Common myeloid progenitor, CD34-positive (primary cell): ENCODE measurements around the gene BACH1. TPM values are rescaled to one million over a fixed set of nuclear protein-coding genes. Genes with fewer than 3 reads are reported as not detected.
"Not testable (repeated sequence)": the region's sequence is repeated elsewhere in the genome, so short reads cannot be mapped to it uniquely, and the experiment has no call there.

Experiments
- CTCF ChIA-PET: fragments of 350-600 bp; sonication (Branson Sonifier 250); formaldehyde crosslinking; loops from one replicate; lab custom pipeline; 2021; ENCODE audit warnings: antibody characterized with exemption; lab: Charles Lee
- POLR2A ChIA-PET: fragments of 350-600 bp; sonication (Branson Sonifier 250); formaldehyde crosslinking; loops from one replicate; lab custom pipeline; 2021; ENCODE audit warnings: antibody characterized with exemption; lab: Charles Lee
- DNase-seq, 3 donors: peaks; one replicate each; pipeline versions ENCODE4 v3.0.0 to v3.0.0-alpha.2; 2013
- H3K27ac ChIP-seq, 2 experiments: 1 replicate in 1 of 2; 2 replicates in 1 of 2; pipeline ENCODE4 v1.7.0; 2013; ENCODE audit warnings: inconsistent platforms in 2 of 2, low read length in 2 of 2, mild to moderate bottlenecking in 2 of 2, low read depth in 1 of 2, moderate library complexity in 1 of 2; ENCODE audit not compliant: severe bottlenecking in 2 of 2, insufficient read depth in 1 of 2, poor library complexity in 1 of 2
- H3K27me3 ChIP-seq, 5 experiments: replicated peaks in 2 of 5; 1 replicate in 3 of 5; 2 replicates in 2 of 5; pipeline versions ENCODE4 v1.6.1 to v1.7.0; 2013; ENCODE audit warnings: low read length in 4 of 5, mild to moderate bottlenecking in 2 of 5, moderate library complexity in 2 of 5, inconsistent platforms in 1 of 5; ENCODE audit not compliant: insufficient read depth in 5 of 5, control insufficient read depth in 4 of 5
- H3K36me3 ChIP-seq, 4 experiments: 1 replicate in 2 of 4; 2 replicates in 2 of 4; pipeline versions ENCODE4 v1.6.1 to v1.7.0; 2013; ENCODE audit warnings: low read length in 3 of 4, control low read depth in 1 of 4, mild to moderate bottlenecking in 1 of 4; ENCODE audit not compliant: control insufficient read depth in 4 of 4, insufficient read depth in 4 of 4
- H3K4me1 ChIP-seq, 4 experiments: 1 replicate in 3 of 4; 2 replicates in 1 of 4; pipeline versions ENCODE4 v1.6.1 to v1.7.1; 2013; ENCODE audit warnings: low read length in 3 of 4, mild to moderate bottlenecking in 3 of 4, control low read depth in 1 of 4, inconsistent platforms in 1 of 4, moderate library complexity in 1 of 4; ENCODE audit not compliant: control insufficient read depth in 4 of 4, insufficient read depth in 4 of 4; ENCODE audit errors: control extremely low read depth in 1 of 4
- H3K4me3 ChIP-seq, 7 experiments: 1 replicate in 4 of 7; 2 replicates in 3 of 7; pipeline versions ENCODE4 v1.5.1 to v1.7.0; 2013; ENCODE audit warnings: mild to moderate bottlenecking in 7 of 7, low read length in 6 of 7, moderate library complexity in 6 of 7, inconsistent platforms in 2 of 7, low read depth in 2 of 7, control low read depth in 1 of 7; ENCODE audit not compliant: insufficient read depth in 4 of 7, control insufficient read depth in 1 of 7; ENCODE audit errors: extremely low read depth in 1 of 7
- H3K9me3 ChIP-seq, 5 experiments: 1 replicate in 4 of 5; 2 replicates in 1 of 5; pipeline versions ENCODE4 v1.6.1 to v1.7.1; 2013; ENCODE audit warnings: low read length in 4 of 5, mild to moderate bottlenecking in 2 of 5, inconsistent platforms in 1 of 5, low read depth in 1 of 5, moderate library complexity in 1 of 5; ENCODE audit not compliant: control insufficient read depth in 4 of 5, insufficient read depth in 2 of 5; ENCODE audit errors: control extremely low read depth in 1 of 5
- WGBS: methylation state at CpG from one replicate; pipeline ENCODE4 v1.1.5; 2013; ENCODE audit not compliant: insufficient coverage; 5-methylcytosine and 5-hydroxymethylcytosine counted together
- polyA plus RNA-seq: library from polyadenylated mRNA; unstranded; fragments of 120-200 nt; gene quantifications from one replicate; pipeline ENCODE4 v1.2.1, GENCODE V29; 2013

Gene BACH1
- polyA plus RNA-seq: 31.0 TPM

- H3K4me3 ChIP-seq: peak within 1 kb of the TSS; percentile 54 to 96 (median 83)
- no peaks in the 10 kb centered on the region for H3K36me3 ChIP-seq
- no peaks in the 10 kb centered on the region for H3K9me3 ChIP-seq
- ChIA-PET POLR2A (interaction anchor here (0.8 to 1.5 kb wide), 3 partner anchors 9 to 225 kb away, joined by 3 to 4 read pairs (median 3); partner anchors contain the start of gene CCT8), CTCF (interaction anchor here (0.8 to 3.2 kb wide), 13 partner anchors 9 to 208 kb away, joined by 3 to 16 read pairs (median 3); no protein-coding TSS in a partner anchor)
- peak; percentile 89 to 95 (median 95) for DNase-seq
- WGBS: 4% methylated on average over 43 of the region's 87 CpGs
- H3K27me3 ChIP-seq: no peaks in the 10 kb centered on the region
- peaks cover 23 to 37% (median 32%) of the 10 kb centered on the region in 4 experiments for H3K4me1 ChIP-seq
- H3K27ac ChIP-seq: peak within 1 kb of the TSS; percentile 76 to 79
Observed at GRCh38 chr21:29298348-29299045, at the start of gene BACH1. Gene BACH1 (plus strand): TSS chr21:29298922. CDS start chr21:29321281, 22,359 bp downstream.

DNA sequence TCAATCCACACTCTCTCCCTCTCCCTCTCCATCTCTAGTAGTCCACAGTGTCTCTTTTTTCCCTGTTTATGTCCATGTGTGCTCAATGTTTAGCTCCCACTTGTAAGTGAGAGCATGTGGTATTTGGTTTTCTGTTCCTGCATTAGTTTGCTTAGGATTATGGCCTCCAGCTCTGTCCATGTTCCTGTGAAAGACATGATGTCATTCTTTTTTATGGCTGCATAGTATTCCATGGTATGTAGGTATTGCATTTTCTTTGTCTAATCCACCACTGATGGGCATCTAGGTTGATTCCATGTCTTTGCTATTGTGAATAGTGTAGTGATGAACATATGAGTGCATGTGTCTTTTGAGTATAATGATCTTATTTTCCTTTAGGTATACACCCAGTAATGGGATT lies 49.4 kb upstream of the BACH1 start:
- H3K27me3 ChIP-seq, H3K9me3 ChIP-seq, DNase-seq, H3K4me3 ChIP-seq, H3K27ac ChIP-seq, H3K36me3 ChIP-seq, POLR2A ChIA-PET: not testable (repeated sequence)
- H3K4me1 ChIP-seq: peaks cover 0 to 12% (median 0%) of the 10 kb centered on the region in 4 experiments
- CTCF ChIA-PET: interaction anchor here (1.5 kb wide), 1 partner anchor 15 kb away, joined by 6 read pairs; no protein-coding TSS in a partner anchor

- H3K36me3 ChIP-seq: no peaks in the 10 kb centered on the region
- ChIA-PET CTCF (interaction anchor here (0.7 kb wide), 1 partner anchor 88 kb away, joined by 3 read pairs; no protein-coding TSS in a partner anchor), POLR2A (no interaction called here)
- H3K27me3 ChIP-seq: no peaks in the 10 kb centered on the region
- DNase-seq: no peak
- H3K4me1 ChIP-seq: peaks cover 0 to 2% (median under 1%) of the 10 kb centered on the region in 4 experiments
- WGBS: 98% methylated on average over 5 of the region's 5 CpGs
- H3K4me3 ChIP-seq: no peak overlapping the region
- peaks cover 2 to 12% (median 5%) of the 10 kb centered on the region in 5 experiments for H3K9me3 ChIP-seq
- no peak overlapping the region for H3K27ac ChIP-seq
Observed at GRCh38 chr21:29250636-29251035, 48.1 kb upstream of the BACH1 start.

GRCh38 chr21:29253861-29254260 lies 44.9 kb upstream of the BACH1 start:
- H3K9me3 ChIP-seq: peaks cover 2 to 12% (median 5%) of the 10 kb centered on the region in 5 experiments
- H3K36me3 ChIP-seq, H3K4me3 ChIP-seq, DNase-seq, CTCF ChIA-PET, POLR2A ChIA-PET, H3K27me3 ChIP-seq, H3K27ac ChIP-seq: not testable (repeated sequence)
- peaks cover 0 to 13% (median 7%) of the 10 kb centered on the region in 4 experiments for H3K4me1 ChIP-seq

GRCh38 chr21:29254550-29254949 lies 44.2 kb upstream of the BACH1 start:
- Histone ChIP-seq H3K4me1 (peaks cover 0 to 13% (median 7%) of the 10 kb centered on the region in 4 experiments), H3K4me3 (no peak overlapping the region), H3K9me3 (peaks cover 2 to 12% (median 5%) of the 10 kb centered on the region in 5 experiments), H3K36me3 (no peaks in the 10 kb centered on the region), H3K27ac (no peak overlapping the region), H3K27me3 (no peaks in the 10 kb centered on the region)
- POLR2A ChIA-PET: interaction anchor here (0.6 kb wide), 1 partner anchor 23 kb away, joined by 3 read pairs; no protein-coding TSS in a partner anchor
- no CpG with 5 or more reads among the region's 1 CpG for WGBS
- DNase-seq: no peak
- CTCF ChIA-PET: interaction anchor here (1.2 to 1.8 kb wide), 2 partner anchors 20 to 38 kb away, joined by 3 read pairs; no protein-coding TSS in a partner anchor

DNA sequence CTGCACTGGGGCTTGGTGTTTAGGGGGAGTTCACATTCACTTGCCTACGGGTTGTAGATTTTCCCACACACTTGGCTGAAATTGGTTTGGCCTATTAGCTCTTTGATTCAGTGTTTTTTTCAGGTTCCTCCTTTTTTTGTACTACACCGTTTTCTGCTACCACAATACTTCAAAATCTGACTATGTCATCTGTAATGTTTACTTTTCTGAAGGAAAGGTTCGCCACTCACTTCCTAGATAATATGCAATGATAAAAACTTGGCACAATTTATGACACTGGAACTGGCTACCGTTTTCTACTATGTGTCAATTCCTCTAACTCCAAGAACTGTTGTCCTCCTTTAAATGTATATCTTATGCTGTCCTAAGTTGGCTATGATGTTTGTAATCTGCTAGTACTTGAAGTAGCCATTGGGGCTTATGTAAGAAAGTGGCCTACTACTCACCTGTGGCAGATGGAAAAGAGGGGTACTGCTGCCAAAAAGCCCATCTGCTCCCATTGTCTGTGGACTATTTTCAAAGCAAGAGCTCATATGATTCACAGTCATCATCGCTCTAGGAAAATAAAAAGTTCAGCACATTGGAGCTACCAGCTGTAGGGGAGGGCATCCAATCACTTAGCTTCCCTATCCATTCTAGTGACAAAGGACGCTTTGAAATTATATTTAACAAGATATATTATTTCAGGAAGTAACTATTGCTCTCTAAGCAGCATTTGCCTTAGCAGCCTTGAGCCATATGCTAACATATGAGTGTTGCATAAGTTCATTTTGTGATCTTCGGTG lies 42.4 kb upstream of the BACH1 start:
- Histone ChIP-seq H3K4me3 (peak overlapping the region in 2 of 7 experiments; percentile 11 to 35), H3K36me3 (no peaks in the 10 kb centered on the region), H3K9me3 (peaks cover 2 to 12% (median 5%) of the 10 kb centered on the region in 5 experiments), H3K27me3 (no peaks in the 10 kb centered on the region), H3K4me1 (peaks cover 0 to 13% (median 7%) of the 10 kb centered on the region in 4 experiments), H3K27ac (peak overlapping the region in 1 of 2 experiments; percentile 37)
- ChIA-PET POLR2A (no interaction called here), CTCF (interaction anchor here (1.0 to 1.8 kb wide), 4 partner anchors 11 to 42 kb away, joined by 3 to 4 read pairs (median 3); no protein-coding TSS in a partner anchor)
- 17% methylated on average over 2 of the region's 7 CpGs for WGBS
- peak; percentile 27 to 81 (median 71) for DNase-seq
